ENCODE data around the gene CHCHD6. TPM values are rescaled to one million over a fixed set of nuclear protein-coding genes. Genes with fewer than 3 reads are reported as not detected.

CHCHD6 gene
- total RNA-seq, 1 donor: 9.1 TPM

DNA sequence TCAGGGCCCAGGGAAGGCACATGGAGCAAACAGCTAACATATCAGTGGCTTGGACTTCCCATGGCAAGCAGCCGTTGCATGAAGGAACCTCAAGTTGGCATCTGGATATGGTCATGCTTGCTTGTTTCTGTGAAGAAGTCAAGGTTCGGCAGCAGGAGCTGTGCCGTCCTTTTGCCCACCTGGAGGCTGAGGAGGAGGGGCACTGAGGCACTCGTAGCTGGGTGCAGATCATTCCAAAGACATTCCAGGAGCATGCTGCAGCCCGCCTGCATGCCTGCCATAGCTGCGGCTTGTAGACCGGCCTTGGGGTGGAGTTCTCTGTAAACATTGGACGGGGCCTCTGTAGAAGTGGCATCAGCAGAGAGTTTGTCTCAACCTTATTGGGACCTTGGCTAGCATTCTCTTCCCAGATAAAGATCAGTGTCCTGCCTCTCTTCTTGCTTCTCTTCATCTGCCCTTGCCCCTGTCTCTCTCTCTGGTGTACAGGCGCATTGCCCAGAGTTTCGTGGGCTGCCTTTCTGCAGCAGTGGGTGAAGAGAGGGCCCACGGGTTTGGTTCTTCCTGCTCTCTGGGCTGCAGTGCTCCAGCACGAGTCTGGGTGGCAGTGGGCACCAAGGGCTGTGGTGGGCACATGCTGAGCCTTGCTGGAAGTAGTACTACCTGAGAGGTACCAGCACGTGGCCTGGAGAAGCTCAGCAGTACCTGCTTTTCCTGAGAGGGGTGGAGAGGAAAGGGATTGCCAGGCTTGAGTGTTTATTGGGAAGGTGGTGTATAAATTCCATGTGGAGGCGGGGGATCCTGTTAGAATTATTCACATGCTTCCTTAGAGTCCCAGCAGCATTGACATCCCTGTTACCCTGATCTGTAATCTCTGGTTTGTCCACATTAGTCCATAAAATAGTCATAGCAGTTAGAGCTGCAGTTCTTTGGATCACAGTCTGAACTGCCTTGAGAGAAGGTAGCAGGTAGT lies 49.4 kb downstream of the CHCHD6 start:
- TF ChIP-seq, protein P1, sequence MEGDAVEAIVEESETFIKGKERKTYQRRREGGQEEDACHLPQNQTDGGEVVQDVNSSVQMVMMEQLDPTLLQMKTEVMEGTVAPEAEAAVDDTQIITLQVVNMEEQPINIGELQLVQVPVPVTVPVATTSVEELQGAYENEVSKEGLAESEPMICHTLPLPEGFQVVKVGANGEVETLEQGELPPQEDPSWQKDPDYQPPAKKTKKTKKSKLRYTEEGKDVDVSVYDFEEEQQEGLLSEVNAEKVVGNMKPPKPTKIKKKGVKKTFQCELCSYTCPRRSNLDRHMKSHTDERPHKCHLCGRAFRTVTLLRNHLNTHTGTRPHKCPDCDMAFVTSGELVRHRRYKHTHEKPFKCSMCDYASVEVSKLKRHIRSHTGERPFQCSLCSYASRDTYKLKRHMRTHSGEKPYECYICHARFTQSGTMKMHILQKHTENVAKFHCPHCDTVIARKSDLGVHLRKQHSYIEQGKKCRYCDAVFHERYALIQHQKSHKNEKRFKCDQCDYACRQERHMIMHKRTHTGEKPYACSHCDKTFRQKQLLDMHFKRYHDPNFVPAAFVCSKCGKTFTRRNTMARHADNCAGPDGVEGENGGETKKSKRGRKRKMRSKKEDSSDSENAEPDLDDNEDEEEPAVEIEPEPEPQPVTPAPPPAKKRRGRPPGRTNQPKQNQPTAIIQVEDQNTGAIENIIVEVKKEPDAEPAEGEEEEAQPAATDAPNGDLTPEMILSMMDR (IDR thresholded peaks at IDR 0.05; ENCODE audit: insufficient read depth, low read depth, low read length): no peak
- no peak overlapping the region for H3K4me3 ChIP-seq (ENCODE audit: low read depth, low read length)
- peak; percentile 50 for DNase-seq (ENCODE audit: low read depth)

DNA sequence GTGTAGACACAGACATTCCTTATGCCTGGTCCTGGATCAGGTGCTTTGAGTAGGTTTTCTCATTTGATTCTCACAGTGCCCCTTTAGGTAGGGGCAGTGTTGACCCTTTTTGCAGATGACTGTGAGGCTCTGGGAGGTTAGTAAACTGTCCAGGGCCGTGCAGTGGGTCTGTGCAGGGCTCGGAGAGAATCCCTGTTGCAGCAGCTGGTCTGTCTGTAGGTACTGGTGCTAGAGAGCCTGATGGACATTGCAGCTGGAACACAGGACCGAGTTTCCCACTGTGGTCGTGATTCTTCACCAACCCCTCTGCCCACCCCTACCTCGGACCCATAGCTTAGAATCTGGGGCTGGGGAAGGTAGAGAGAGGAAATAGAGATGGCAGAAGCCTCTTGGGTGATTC lies 51.8 kb downstream of the CHCHD6 start:
- TF ChIP-seq, protein P1 (IDR thresholded peaks at IDR 0.05; ENCODE audit: insufficient read depth, low read depth, low read length): no peak
- no peak for DNase-seq (ENCODE audit: low read depth)
- H3K4me3 ChIP-seq (ENCODE audit: low read depth, low read length): no peak overlapping the region

GRCh38 chr3:126758026-126758425 lies 54.0 kb downstream of the CHCHD6 start:
- DNase-seq (ENCODE audit: low read depth): no peak
- no peak overlapping the region for H3K4me3 ChIP-seq (ENCODE audit: low read depth, low read length)
- TF ChIP-seq, protein P1 (IDR thresholded peaks at IDR 0.05; ENCODE audit: insufficient read depth, low read depth, low read length): no peak

- TF ChIP-seq, protein P1 (IDR thresholded peaks at IDR 0.05; ENCODE audit: insufficient read depth, low read depth, low read length): no peak
- no peak overlapping the region for H3K4me3 ChIP-seq (ENCODE audit: low read depth, low read length)
- DNase-seq (ENCODE audit: low read depth): no peak
Observed at GRCh38 chr3:126758882-126759281, 54.8 kb downstream of the CHCHD6 start.

GRCh38 chr3:126760541-126760940 lies 56.5 kb downstream of the CHCHD6 start:
- no peak overlapping the region for H3K4me3 ChIP-seq (ENCODE audit: low read depth, low read length)
- DNase-seq (ENCODE audit: low read depth): no peak
- TF ChIP-seq, protein P1 (IDR thresholded peaks at IDR 0.05; ENCODE audit: insufficient read depth, low read depth, low read length): no peak

- H3K4me3 ChIP-seq (ENCODE audit: low read depth, low read length): no peak overlapping the region
- DNase-seq (ENCODE audit: low read depth): no peak
- TF ChIP-seq, protein P1 (IDR thresholded peaks at IDR 0.05; ENCODE audit: insufficient read depth, low read depth, low read length): no peak
Observed at GRCh38 chr3:126763035-126763434, 59.0 kb downstream of the CHCHD6 start.

Measured in fibroblast of villous mesenchyme (primary cell).